Measurements from ENCODE around the gene PRMT1.

Gene PRMT1

GRCh38 chr19:49687566-49688316 lies 10.7 kb downstream of the PRMT1 start:
- DNase-seq (ENCODE audit: low read depth in 4 of 4, low spot score in 1 of 4) = no peak

GRCh38 chr19:49688531-49689132 lies 11.6 kb downstream of the PRMT1 start:
- no peak for DNase-seq (ENCODE audit: low read depth in 4 of 4, low spot score in 1 of 4)

- no peak for DNase-seq (ENCODE audit: low read depth in 4 of 4, low spot score in 1 of 4)
Measured at GRCh38 chr19:49689133-49690078, 12.3 kb downstream of the PRMT1 start, which contains the start of gene ADM5. ADM5 (plus strand) TSS chr19:49689594; CDS start chr19:49689838, 244 bp downstream.

GRCh38 chr19:49690079-49690655 lies 13.1 kb downstream of the PRMT1 start:
- no peak for DNase-seq (ENCODE audit: low read depth in 4 of 4, low spot score in 1 of 4)

- DNase-seq (ENCODE audit: low read depth in 4 of 4, low spot score in 1 of 4) = peak in 3 of 4 experiments; percentile 34 to 55 (median 46)
Measured at GRCh38 chr19:49690656-49691242, 13.7 kb downstream of the PRMT1 start, which contains the start of gene CPT1C. CPT1C (plus strand) TSS chr19:49691116; CDS start chr19:49692253, 1,137 bp downstream.

GRCh38 chr19:49691243-49692146 lies 14.4 kb downstream of the PRMT1 start:
- peak in 1 of 4 experiments; percentile 40 for DNase-seq (ENCODE audit: low read depth in 4 of 4, low spot score in 1 of 4)

GRCh38 chr19:49692147-49692506 lies 15.1 kb downstream of the PRMT1 start:
- DNase-seq (ENCODE audit: low read depth in 4 of 4, low spot score in 1 of 4) = no peak

- no peak for DNase-seq (ENCODE audit: low read depth in 4 of 4, low spot score in 1 of 4)
Measured at GRCh38 chr19:49696115-49696514, 19.0 kb downstream of the PRMT1 start.

GRCh38 chr19:49696865-49697264 lies 19.8 kb downstream of the PRMT1 start:
- DNase-seq (ENCODE audit: low read depth in 4 of 4, low spot score in 1 of 4) = no peak

- no peak for DNase-seq (ENCODE audit: low read depth in 4 of 4, low spot score in 1 of 4)
Measured at GRCh38 chr19:49699364-49699763, 22.3 kb downstream of the PRMT1 start.

- DNase-seq (ENCODE audit: low read depth in 4 of 4, low spot score in 1 of 4) = no peak
Measured at GRCh38 chr19:49700563-49700962, 23.5 kb downstream of the PRMT1 start.

- DNase-seq (ENCODE audit: low read depth in 4 of 4, low spot score in 1 of 4) = no peak
Measured at GRCh38 chr19:49701271-49701786, 24.3 kb downstream of the PRMT1 start.

GRCh38 chr19:49704888-49705642 lies 28.0 kb downstream of the PRMT1 start:
- no peak for DNase-seq (ENCODE audit: low read depth in 4 of 4, low spot score in 1 of 4)

GRCh38 chr19:49705919-49706318 lies 28.8 kb downstream of the PRMT1 start:
- DNase-seq (ENCODE audit: low read depth in 4 of 4, low spot score in 1 of 4) = no peak

GRCh38 chr19:49710372-49710951 lies 33.4 kb downstream of the PRMT1 start:
- no peak for DNase-seq (ENCODE audit: low read depth in 4 of 4, low spot score in 1 of 4)

GRCh38 chr19:49712397-49712859 lies 35.4 kb downstream of the PRMT1 start:
- no peak for DNase-seq (ENCODE audit: low read depth in 4 of 4, low spot score in 1 of 4)

GRCh38 chr19:49713236-49713845 lies 36.3 kb downstream of the PRMT1 start:
- no peak for DNase-seq (ENCODE audit: low read depth in 4 of 4, low spot score in 1 of 4)

GRCh38 chr19:49716154-49716553 lies 39.1 kb downstream of the PRMT1 start:
- no peak for DNase-seq (ENCODE audit: low read depth in 4 of 4, low spot score in 1 of 4)

All from stimulated activated CD4-positive, alpha-beta T cell treated with anti-CD3 and anti-CD28 coated beads, Interleukin-1b, Interleukin-23, amount 100 ng/mL, for 24 hours (primary cell).